ENCODE data around the gene XRCC1. TPM values are rescaled to one million over a fixed set of nuclear protein-coding genes. Genes with fewer than 3 reads are reported as not detected.

XRCC1 gene
- polyA plus RNA-seq, 3 donors: 13.1 to 23.0 (median 19.3) TPM

DNA sequence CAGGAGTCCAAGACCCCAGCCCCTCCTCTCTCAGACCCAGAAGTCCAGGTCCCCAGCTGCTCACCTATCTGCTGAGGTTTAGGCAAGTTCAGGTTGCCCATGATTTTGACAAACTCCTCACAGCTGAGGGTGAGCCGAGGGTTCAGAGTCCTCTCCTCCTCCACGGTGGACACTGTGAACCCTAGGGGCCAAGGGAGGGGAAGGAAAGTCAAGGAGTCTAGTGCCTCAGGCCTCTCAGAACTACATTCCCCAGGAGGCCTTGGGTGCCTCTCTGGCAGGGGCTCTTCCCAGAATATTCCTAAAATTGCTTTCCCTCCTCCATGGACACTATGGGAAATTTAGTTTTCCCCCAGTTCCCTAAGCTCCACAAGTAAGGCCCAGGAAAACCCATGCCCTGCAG lies 67.4 kb downstream of the XRCC1 start:
- Histone ChIP-seq H3K9ac (ENCODE audit: insufficient read depth, low read length, poor library complexity, severe bottlenecking) (no peak overlapping the region), H2AFZ (ENCODE audit: insufficient read depth, low read depth, low read length, poor library complexity, severe bottlenecking) (no peak overlapping the region), H3K9me3 (replicated peaks in 1 of 2; ENCODE audit: control insufficient read depth in 1 of 2, insufficient read depth in 1 of 2, low read length in 2 of 2) (no peaks in the 10 kb centered on the region), H3K4me2 (replicated peaks; ENCODE audit: extremely low read depth, low read length, poor library complexity, severe bottlenecking) (no peak overlapping the region), H3K36me3 (replicated peaks in 1 of 2; ENCODE audit: control insufficient read depth in 1 of 2, insufficient read depth in 2 of 2, low read length in 2 of 2) (peaks cover 37 to 55% of the 10 kb centered on the region in 2 donors), H4K20me1 (ENCODE audit: insufficient read depth, low read length) (no peaks in the 10 kb centered on the region), H3K27me3 (ENCODE audit: control insufficient read depth in 2 of 2, insufficient read depth in 2 of 2, low read length in 2 of 2) (no peaks in the 10 kb centered on the region), H3K4me3 (replicated peaks in 1 of 3; ENCODE audit: low read depth in 2 of 3, low read length in 3 of 3) (no peak overlapping the region), H3K79me2 (ENCODE audit: insufficient read depth, low read length) (no peaks in the 10 kb centered on the region), H3K27ac (ENCODE audit: low read depth in 1 of 2, low read length in 2 of 2) (no peak overlapping the region), H3K4me1 (ENCODE audit: control insufficient read depth in 1 of 2, insufficient read depth in 2 of 2, low read length in 2 of 2) (peaks cover 14 to 25% of the 10 kb centered on the region in 2 donors)
- peak overlapping the region in 1 of 7 donors; percentile 5 for H3K27ac Mint-ChIP-seq
- no peaks in the 10 kb centered on the region for H3K9me3 Mint-ChIP-seq
- WGBS (ENCODE audit: insufficient coverage): no CpG with 5 or more reads among the region's 2 CpGs
- peaks cover 48 to 65% of the 10 kb centered on the region in 2 donors for H3K36me3 Mint-ChIP-seq
- peaks cover 2 to 6% (median 5%) of the 10 kb centered on the region in 3 donors for H3K27me3 Mint-ChIP-seq (ENCODE audit: low read depth in 3 of 3)
- DNase-seq: no peak
- TF ChIP-seq, protein P1, sequence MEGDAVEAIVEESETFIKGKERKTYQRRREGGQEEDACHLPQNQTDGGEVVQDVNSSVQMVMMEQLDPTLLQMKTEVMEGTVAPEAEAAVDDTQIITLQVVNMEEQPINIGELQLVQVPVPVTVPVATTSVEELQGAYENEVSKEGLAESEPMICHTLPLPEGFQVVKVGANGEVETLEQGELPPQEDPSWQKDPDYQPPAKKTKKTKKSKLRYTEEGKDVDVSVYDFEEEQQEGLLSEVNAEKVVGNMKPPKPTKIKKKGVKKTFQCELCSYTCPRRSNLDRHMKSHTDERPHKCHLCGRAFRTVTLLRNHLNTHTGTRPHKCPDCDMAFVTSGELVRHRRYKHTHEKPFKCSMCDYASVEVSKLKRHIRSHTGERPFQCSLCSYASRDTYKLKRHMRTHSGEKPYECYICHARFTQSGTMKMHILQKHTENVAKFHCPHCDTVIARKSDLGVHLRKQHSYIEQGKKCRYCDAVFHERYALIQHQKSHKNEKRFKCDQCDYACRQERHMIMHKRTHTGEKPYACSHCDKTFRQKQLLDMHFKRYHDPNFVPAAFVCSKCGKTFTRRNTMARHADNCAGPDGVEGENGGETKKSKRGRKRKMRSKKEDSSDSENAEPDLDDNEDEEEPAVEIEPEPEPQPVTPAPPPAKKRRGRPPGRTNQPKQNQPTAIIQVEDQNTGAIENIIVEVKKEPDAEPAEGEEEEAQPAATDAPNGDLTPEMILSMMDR (IDR thresholded peaks at IDR 0.05): no peak
- H3K4me1 Mint-ChIP-seq: peaks cover 21% of the 10 kb centered on the region
- no peak overlapping the region for H3K4me3 Mint-ChIP-seq
- intact Hi-C loops (cut with micrococcal nuclease): loop anchor here in 1 of 2 donors (5.0 kb wide), 1 partner anchor 61 kb away; no protein-coding TSS in a partner anchor

DNA sequence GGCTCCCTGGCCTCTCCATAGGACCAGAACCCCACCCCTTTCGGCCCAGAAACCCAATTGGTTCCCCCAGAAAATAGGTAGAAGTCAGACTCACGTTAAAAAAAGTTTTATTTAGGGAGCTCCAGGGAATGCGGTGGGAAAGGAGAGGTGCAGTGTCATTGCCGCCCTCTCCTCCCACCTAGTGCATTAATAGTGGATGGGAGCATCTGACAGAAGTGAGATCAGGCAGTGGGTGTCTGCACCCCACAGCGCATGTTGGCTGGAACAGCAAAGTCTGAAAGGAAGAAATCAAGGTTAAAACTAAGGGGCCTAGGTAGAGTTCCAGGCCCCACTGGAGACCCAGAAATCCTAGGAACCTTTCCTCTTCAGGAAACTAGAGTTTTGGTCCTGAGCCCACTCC lies 68.7 kb downstream of the XRCC1 start:
- TF ChIP-seq, protein P1 (IDR thresholded peaks at IDR 0.05): no peak
- WGBS (ENCODE audit: insufficient coverage): 100% methylated on average over 1 of the region's 5 CpGs
- Mint-ChIP-seq H3K4me3 (no peak overlapping the region), H3K27ac (peak overlapping the region in 1 of 7 donors; percentile 37), H3K27me3 (ENCODE audit: low read depth in 3 of 3) (peaks cover 2 to 9% (median 5%) of the 10 kb centered on the region in 3 donors), H3K9me3 (no peaks in the 10 kb centered on the region), H3K36me3 (peaks cover 40 to 61% of the 10 kb centered on the region in 2 donors), H3K4me1 (peaks cover 24% of the 10 kb centered on the region)
- H3K27me3 ChIP-seq (ENCODE audit: control insufficient read depth in 2 of 2, insufficient read depth in 2 of 2, low read length in 2 of 2): no peaks in the 10 kb centered on the region
- no peak overlapping the region for H3K4me2 ChIP-seq (replicated peaks; ENCODE audit: extremely low read depth, low read length, poor library complexity, severe bottlenecking)
- H3K4me3 ChIP-seq (replicated peaks in 1 of 3; ENCODE audit: low read depth in 2 of 3, low read length in 3 of 3): no peak overlapping the region
- no peak overlapping the region for H2AFZ ChIP-seq (ENCODE audit: insufficient read depth, low read depth, low read length, poor library complexity, severe bottlenecking)
- H3K36me3 ChIP-seq (replicated peaks in 1 of 2; ENCODE audit: control insufficient read depth in 1 of 2, insufficient read depth in 2 of 2, low read length in 2 of 2): peaks cover 36 to 53% of the 10 kb centered on the region in 2 donors
- peaks cover 18 to 28% of the 10 kb centered on the region in 2 donors for H3K4me1 ChIP-seq (ENCODE audit: control insufficient read depth in 1 of 2, insufficient read depth in 2 of 2, low read length in 2 of 2)
- no peak overlapping the region for H3K27ac ChIP-seq (ENCODE audit: low read depth in 1 of 2, low read length in 2 of 2)
- H4K20me1 ChIP-seq (ENCODE audit: insufficient read depth, low read length): no peaks in the 10 kb centered on the region
- intact Hi-C loops (cut with micrococcal nuclease): loop anchor here in 1 of 2 donors (5.0 kb wide), 1 partner anchor 59 kb away; no protein-coding TSS in a partner anchor
- H3K9me3 ChIP-seq (replicated peaks in 1 of 2; ENCODE audit: control insufficient read depth in 1 of 2, insufficient read depth in 1 of 2, low read length in 2 of 2): no peaks in the 10 kb centered on the region
- no peak for DNase-seq
- no peaks in the 10 kb centered on the region for H3K79me2 ChIP-seq (ENCODE audit: insufficient read depth, low read length)
- H3K9ac ChIP-seq (ENCODE audit: insufficient read depth, low read length, poor library complexity, severe bottlenecking): no peak overlapping the region

All from CD14-positive monocyte (primary cell).